ENCODE measurements around the gene VIL1. TPM values are rescaled to one million over a fixed set of nuclear protein-coding genes. Genes with fewer than 3 reads are reported as not detected.

VIL1 gene
- total and polyA plus RNA-seq, 2 of the 13 experiments (the other 11 are each of a cell fraction or from before 2014, with no cell fraction given): 287 to 301 TPM

GRCh38 chr2:218398437-218399390 lies 20.2 kb upstream of the VIL1 start (continued):
- no peak for TF ChIP-seq PHB2 (IDR thresholded peaks at IDR 0.05; ENCODE audit: partially characterized antibody)
- TF ChIP-seq ZKSCAN5 (CRISPR knock-in tag; IDR thresholded peaks at IDR 0.05): no peak
- 0 out of 2 replicates have a peak, but pooled peaks have one; percentile 45 for TF ChIP-seq HBP1 (CRISPR knock-in tag; IDR thresholded peaks at IDR 0.05; ENCODE audit: low read depth)
- no peak; the same call in 1 of the 2 replicates for TF ChIP-seq ZNF484 (CRISPR knock-in tag; IDR thresholded peaks at IDR 0.05; ENCODE audit: borderline replicate concordance, low read depth)
- TF ChIP-seq KDM3A (CRISPR knock-in tag; IDR thresholded peaks at IDR 0.05; ENCODE audit: low read depth): peak; percentile 23; the same call in 1 of the 2 replicates
- no peak for TF ChIP-seq FOXA1 (IDR thresholded peaks at IDR 0.05)
- no peak for TF ChIP-seq FOXA1 (CRISPR knock-in tag; IDR thresholded peaks at IDR 0.05)
- TF ChIP-seq HNRNPH1 (optimal IDR thresholded peaks at IDR 0.05; ENCODE audit: low read depth, low read length): no peak
- TF ChIP-seq HIC2 (CRISPR knock-in tag; IDR thresholded peaks at IDR 0.05; ENCODE audit: low read depth): no peak
- TF ChIP-seq, protein P1, sequence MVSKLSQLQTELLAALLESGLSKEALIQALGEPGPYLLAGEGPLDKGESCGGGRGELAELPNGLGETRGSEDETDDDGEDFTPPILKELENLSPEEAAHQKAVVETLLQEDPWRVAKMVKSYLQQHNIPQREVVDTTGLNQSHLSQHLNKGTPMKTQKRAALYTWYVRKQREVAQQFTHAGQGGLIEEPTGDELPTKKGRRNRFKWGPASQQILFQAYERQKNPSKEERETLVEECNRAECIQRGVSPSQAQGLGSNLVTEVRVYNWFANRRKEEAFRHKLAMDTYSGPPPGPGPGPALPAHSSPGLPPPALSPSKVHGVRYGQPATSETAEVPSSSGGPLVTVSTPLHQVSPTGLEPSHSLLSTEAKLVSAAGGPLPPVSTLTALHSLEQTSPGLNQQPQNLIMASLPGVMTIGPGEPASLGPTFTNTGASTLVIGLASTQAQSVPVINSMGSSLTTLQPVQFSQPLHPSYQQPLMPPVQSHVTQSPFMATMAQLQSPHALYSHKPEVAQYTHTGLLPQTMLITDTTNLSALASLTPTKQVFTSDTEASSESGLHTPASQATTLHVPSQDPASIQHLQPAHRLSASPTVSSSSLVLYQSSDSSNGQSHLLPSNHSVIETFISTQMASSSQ (IDR thresholded peaks at IDR 0.05; ENCODE audit: low read depth): no peak
- TF ChIP-seq, protein P1 (CRISPR knock-in tag; IDR thresholded peaks at IDR 0.05; ENCODE audit: borderline replicate concordance): 0 out of 2 replicates have a peak, but pooled peaks have one; percentile 2
- TF ChIP-seq ZNF574 (CRISPR knock-in tag; IDR thresholded peaks at IDR 0.05): peak; percentile 62; the same call in 1 of the 2 replicates
- no peak for TF ChIP-seq SP1 (IDR thresholded peaks at IDR 0.05)
- TF ChIP-seq SP1 (CRISPR knock-in tag; IDR thresholded peaks at IDR 0.05): no peak
- TF ChIP-seq ZNF138 (CRISPR knock-in tag; IDR thresholded peaks at IDR 0.05; ENCODE audit: low read depth): peak; percentile 15
- TF ChIP-seq, protein P2, sequence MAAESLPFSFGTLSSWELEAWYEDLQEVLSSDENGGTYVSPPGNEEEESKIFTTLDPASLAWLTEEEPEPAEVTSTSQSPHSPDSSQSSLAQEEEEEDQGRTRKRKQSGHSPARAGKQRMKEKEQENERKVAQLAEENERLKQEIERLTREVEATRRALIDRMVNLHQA (CRISPR knock-in tag; IDR thresholded peaks at IDR 0.05): peak; percentile 22; the same call in 1 of the 2 replicates
- no peak; the same call in 1 of the 2 replicates for TF ChIP-seq ZNF713 (CRISPR knock-in tag; IDR thresholded peaks at IDR 0.05)
- no peak for TF ChIP-seq MLLT10 (CRISPR knock-in tag; IDR thresholded peaks at IDR 0.05)

Measured in HepG2 (cell line).